Measurements from ENCODE around the gene BABAM2.

BABAM2 gene

GRCh38 chr2:28270456-28271152 lies 380.1 kb downstream of the BABAM2 start:
- no peak overlapping the region for H3K27ac ChIP-seq (ENCODE audit: low read depth, low read length)
- H3K79me2 ChIP-seq (ENCODE audit: control insufficient read depth, insufficient read depth, low read length, unreplicated experiment), result no peaks in the 10 kb centered on the region
- H2AFZ ChIP-seq (ENCODE audit: low read length, unreplicated experiment), result no peak overlapping the region
- no peaks in the 10 kb centered on the region for H3K36me3 ChIP-seq (ENCODE audit: insufficient read depth, low read length)
- peaks cover 51% of the 10 kb centered on the region for H3K4me1 ChIP-seq (ENCODE audit: control insufficient read depth, insufficient read depth, low read length, unreplicated experiment)
- no peaks in the 10 kb centered on the region for H3K27me3 ChIP-seq (ENCODE audit: insufficient read depth, low read length)
- H3K4me3 ChIP-seq (ENCODE audit: low read depth, low read length), result no peak overlapping the region

- Histone ChIP-seq H3K36me3 (ENCODE audit: insufficient read depth, low read length) (no peaks in the 10 kb centered on the region), H3K27ac (ENCODE audit: low read depth, low read length) (peak overlapping the region; percentile 30), H3K4me3 (ENCODE audit: low read depth, low read length) (peak overlapping the region; percentile 39), H2AFZ (ENCODE audit: low read length, unreplicated experiment) (no peak overlapping the region), H3K79me2 (ENCODE audit: control insufficient read depth, insufficient read depth, low read length, unreplicated experiment) (no peaks in the 10 kb centered on the region), H3K27me3 (ENCODE audit: insufficient read depth, low read length) (no peaks in the 10 kb centered on the region), H3K4me1 (ENCODE audit: control insufficient read depth, insufficient read depth, low read length, unreplicated experiment) (peaks cover 55% of the 10 kb centered on the region)
Measured at GRCh38 chr2:28271231-28271918, 380.8 kb downstream of the BABAM2 start.

- Histone ChIP-seq H3K4me3 (ENCODE audit: low read depth, low read length) (peak overlapping the region; percentile 39), H3K79me2 (ENCODE audit: control insufficient read depth, insufficient read depth, low read length, unreplicated experiment) (no peaks in the 10 kb centered on the region), H3K27ac (ENCODE audit: low read depth, low read length) (peak overlapping the region; percentile 30; the same call in 1 of the 2 replicates), H3K36me3 (ENCODE audit: insufficient read depth, low read length) (no peaks in the 10 kb centered on the region), H2AFZ (ENCODE audit: low read length, unreplicated experiment) (no peak overlapping the region), H3K27me3 (ENCODE audit: insufficient read depth, low read length) (no peaks in the 10 kb centered on the region), H3K4me1 (ENCODE audit: control insufficient read depth, insufficient read depth, low read length, unreplicated experiment) (peaks cover 61% of the 10 kb centered on the region)
Measured at GRCh38 chr2:28271919-28272250, 381.4 kb downstream of the BABAM2 start.

GRCh38 chr2:28273751-28274150 lies 383.2 kb downstream of the BABAM2 start:
- no peaks in the 10 kb centered on the region for H3K79me2 ChIP-seq (ENCODE audit: control insufficient read depth, insufficient read depth, low read length, unreplicated experiment)
- peaks cover 50% of the 10 kb centered on the region for H3K4me1 ChIP-seq (ENCODE audit: control insufficient read depth, insufficient read depth, low read length, unreplicated experiment)
- H2AFZ ChIP-seq (ENCODE audit: low read length, unreplicated experiment), result no peak overlapping the region
- H3K27me3 ChIP-seq (ENCODE audit: insufficient read depth, low read length), result no peaks in the 10 kb centered on the region
- no peak overlapping the region for H3K27ac ChIP-seq (ENCODE audit: low read depth, low read length)
- H3K4me3 ChIP-seq (ENCODE audit: low read depth, low read length), result no peak overlapping the region
- H3K36me3 ChIP-seq (ENCODE audit: insufficient read depth, low read length), result no peaks in the 10 kb centered on the region

GRCh38 chr2:28274911-28275685 lies 384.6 kb downstream of the BABAM2 start:
- H3K36me3 ChIP-seq (ENCODE audit: insufficient read depth, low read length), result no peaks in the 10 kb centered on the region
- H3K27ac ChIP-seq (ENCODE audit: low read depth, low read length), result peak overlapping the region; percentile 93
- H3K4me3 ChIP-seq (ENCODE audit: low read depth, low read length), result peak overlapping the region; percentile 21; the same call in 1 of the 2 replicates
- H3K4me1 ChIP-seq (ENCODE audit: control insufficient read depth, insufficient read depth, low read length, unreplicated experiment), result peaks cover 42% of the 10 kb centered on the region
- no peak overlapping the region for H2AFZ ChIP-seq (ENCODE audit: low read length, unreplicated experiment)
- H3K27me3 ChIP-seq (ENCODE audit: insufficient read depth, low read length), result no peaks in the 10 kb centered on the region
- H3K79me2 ChIP-seq (ENCODE audit: control insufficient read depth, insufficient read depth, low read length, unreplicated experiment), result no peaks in the 10 kb centered on the region

GRCh38 chr2:28276076-28276618 lies 385.6 kb downstream of the BABAM2 start:
- peaks cover 38% of the 10 kb centered on the region for H3K4me1 ChIP-seq (ENCODE audit: control insufficient read depth, insufficient read depth, low read length, unreplicated experiment)
- H2AFZ ChIP-seq (ENCODE audit: low read length, unreplicated experiment), result peak overlapping the region; percentile 16
- no peak overlapping the region for H3K4me3 ChIP-seq (ENCODE audit: low read depth, low read length)
- no peaks in the 10 kb centered on the region for H3K36me3 ChIP-seq (ENCODE audit: insufficient read depth, low read length)
- H3K79me2 ChIP-seq (ENCODE audit: control insufficient read depth, insufficient read depth, low read length, unreplicated experiment), result no peaks in the 10 kb centered on the region
- no peaks in the 10 kb centered on the region for H3K27me3 ChIP-seq (ENCODE audit: insufficient read depth, low read length)
- peak overlapping the region; percentile 93 for H3K27ac ChIP-seq (ENCODE audit: low read depth, low read length)

- no peaks in the 10 kb centered on the region for H3K79me2 ChIP-seq (ENCODE audit: control insufficient read depth, insufficient read depth, low read length, unreplicated experiment)
- no peaks in the 10 kb centered on the region for H3K27me3 ChIP-seq (ENCODE audit: insufficient read depth, low read length)
- no peak overlapping the region for H3K4me3 ChIP-seq (ENCODE audit: low read depth, low read length)
- H3K27ac ChIP-seq (ENCODE audit: low read depth, low read length), result peak overlapping the region; percentile 93
- H3K4me1 ChIP-seq (ENCODE audit: control insufficient read depth, insufficient read depth, low read length, unreplicated experiment), result peaks cover 31% of the 10 kb centered on the region
- no peaks in the 10 kb centered on the region for H3K36me3 ChIP-seq (ENCODE audit: insufficient read depth, low read length)
- H2AFZ ChIP-seq (ENCODE audit: low read length, unreplicated experiment), result no peak overlapping the region
Measured at GRCh38 chr2:28276807-28277206, 386.3 kb downstream of the BABAM2 start.

- H3K79me2 ChIP-seq (ENCODE audit: control insufficient read depth, insufficient read depth, low read length, unreplicated experiment), result no peaks in the 10 kb centered on the region
- H3K4me1 ChIP-seq (ENCODE audit: control insufficient read depth, insufficient read depth, low read length, unreplicated experiment), result peaks cover 27% of the 10 kb centered on the region
- no peak overlapping the region for H3K27ac ChIP-seq (ENCODE audit: low read depth, low read length)
- no peaks in the 10 kb centered on the region for H3K27me3 ChIP-seq (ENCODE audit: insufficient read depth, low read length)
- H3K4me3 ChIP-seq (ENCODE audit: low read depth, low read length), result no peak overlapping the region
- no peaks in the 10 kb centered on the region for H3K36me3 ChIP-seq (ENCODE audit: insufficient read depth, low read length)
- no peak overlapping the region for H2AFZ ChIP-seq (ENCODE audit: low read length, unreplicated experiment)
Measured at GRCh38 chr2:28277466-28277865, 386.9 kb downstream of the BABAM2 start.

GRCh38 chr2:28279371-28279770 lies 388.8 kb downstream of the BABAM2 start:
- H2AFZ ChIP-seq (ENCODE audit: low read length, unreplicated experiment), result no peak overlapping the region
- no peak overlapping the region for H3K27ac ChIP-seq (ENCODE audit: low read depth, low read length)
- no peaks in the 10 kb centered on the region for H3K27me3 ChIP-seq (ENCODE audit: insufficient read depth, low read length)

GRCh38 chr2:28280619-28281018 lies 390.1 kb downstream of the BABAM2 start:
- no peaks in the 10 kb centered on the region for H3K27me3 ChIP-seq (ENCODE audit: insufficient read depth, low read length)
- H3K36me3 ChIP-seq (ENCODE audit: insufficient read depth, low read length), result no peaks in the 10 kb centered on the region
- peaks cover 11% of the 10 kb centered on the region for H3K4me1 ChIP-seq (ENCODE audit: control insufficient read depth, insufficient read depth, low read length, unreplicated experiment)
- no peak overlapping the region for H3K27ac ChIP-seq (ENCODE audit: low read depth, low read length)
- H3K4me3 ChIP-seq (ENCODE audit: low read depth, low read length), result no peak overlapping the region
- H3K79me2 ChIP-seq (ENCODE audit: control insufficient read depth, insufficient read depth, low read length, unreplicated experiment), result no peaks in the 10 kb centered on the region
- no peak overlapping the region for H2AFZ ChIP-seq (ENCODE audit: low read length, unreplicated experiment)

More at GRCh38 chr2:28279371-28279770, 388.8 kb downstream of the BABAM2 start:
- no peak overlapping the region for H3K4me3 ChIP-seq (ENCODE audit: low read depth, low read length)
- no peaks in the 10 kb centered on the region for H3K79me2 ChIP-seq (ENCODE audit: control insufficient read depth, insufficient read depth, low read length, unreplicated experiment)
- H3K4me1 ChIP-seq (ENCODE audit: control insufficient read depth, insufficient read depth, low read length, unreplicated experiment), result peaks cover 23% of the 10 kb centered on the region
- H3K36me3 ChIP-seq (ENCODE audit: insufficient read depth, low read length), result no peaks in the 10 kb centered on the region
